ENCODE measurements around the gene HMOX2. TPM values are rescaled to one million over a fixed set of nuclear protein-coding genes. Genes with fewer than 3 reads are reported as not detected.

Gene HMOX2
- total and polyA plus RNA-seq, 12 donors: 58.4 to 251 (median 85.3) TPM

GRCh38 chr16:4481526-4481925, 5.3 kb downstream of the HMOX2 start:
- intact Hi-C loops (cut with DNase I): no loop called here
- no peak for ATAC-seq
- 45 to 50% methylated on average over 2 of the region's 2 CpGs for WGBS, 2 donors
- peak overlapping the region in 8 of 10 donors; percentile 1 to 53 (median 27) for H3K27ac ChIP-seq
- H3K36me3 ChIP-seq: peaks cover 0 to 46% (median 11%) of the 10 kb centered on the region in 9 donors
- no peaks in the 10 kb centered on the region for H3K9me3 ChIP-seq
- DNase-seq: no peak
- no peaks in the 10 kb centered on the region for H3K27me3 ChIP-seq
- TF ChIP-seq CTCF (IDR thresholded peaks at IDR 0.05): no peak
- no peak overlapping the region for H3K4me3 ChIP-seq
- H3K4me1 ChIP-seq: peaks cover 0 to 53% (median 38%) of the 10 kb centered on the region in 9 donors

- 88 to 92% methylated on average over 1 of the region's 1 CpG for WGBS, 2 donors
These were observed 5.8 kb downstream of the HMOX2 start for GRCh38 chr16:4481963-4482362.

GRCh38 chr16:4486126-4486893, 10.1 kb downstream of the HMOX2 start:
- H3K4me1 ChIP-seq: peaks cover 0 to 62% (median 39%) of the 10 kb centered on the region in 9 donors
- no peak for TF ChIP-seq CTCF (IDR thresholded peaks at IDR 0.05)
- ATAC-seq (peak; percentile 73 to 96 (median 88)), DNase-seq (peak in 1 of 2 donors; percentile 28)
- no peaks in the 10 kb centered on the region for H3K9me3 ChIP-seq
- no peak overlapping the region for H3K4me3 ChIP-seq
- intact Hi-C loops (cut with DNase I): no loop called here
- H3K27ac ChIP-seq: peak overlapping the region; percentile 56 to 90 (median 82)
- 61 to 63% methylated on average over 3 of the region's 3 CpGs for WGBS, 2 donors
- no peaks in the 10 kb centered on the region for H3K27me3 ChIP-seq
- peaks cover 0 to 67% (median 18%) of the 10 kb centered on the region in 9 donors for H3K36me3 ChIP-seq

More at GRCh38 chr16:4481963-4482362, 5.8 kb downstream of the HMOX2 start:
- H3K4me1 ChIP-seq: peaks cover 0 to 56% (median 42%) of the 10 kb centered on the region in 9 donors
- no peak overlapping the region for H3K4me3 ChIP-seq
- TF ChIP-seq CTCF (IDR thresholded peaks at IDR 0.05): no peak
- peak overlapping the region in 8 of 10 donors; percentile 1 to 53 (median 27) for H3K27ac ChIP-seq
- peaks cover 0 to 50% (median 11%) of the 10 kb centered on the region in 9 donors for H3K36me3 ChIP-seq
- intact Hi-C loops (cut with DNase I): no loop called here
- H3K27me3 ChIP-seq: no peaks in the 10 kb centered on the region
- ATAC-seq: no peak
- DNase-seq: no peak
- no peaks in the 10 kb centered on the region for H3K9me3 ChIP-seq

GRCh38 chr16:4487955-4488498, 11.8 kb downstream of the HMOX2 start:
- no peak for TF ChIP-seq CTCF (IDR thresholded peaks at IDR 0.05)
- H3K4me1 ChIP-seq: peaks cover 0 to 49% (median 32%) of the 10 kb centered on the region in 9 donors
- H3K27me3 ChIP-seq: no peaks in the 10 kb centered on the region
- peak in 2 of 8 donors; percentile 8 to 29 for ATAC-seq
- peak overlapping the region in 4 of 10 donors; percentile 1 to 88 (median 70) for H3K27ac ChIP-seq
- H3K36me3 ChIP-seq: peaks cover 0 to 69% (median 18%) of the 10 kb centered on the region in 9 donors
- intact Hi-C loops (cut with DNase I): no loop called here
- DNase-seq: no peak
- H3K4me3 ChIP-seq: no peak overlapping the region
- no peaks in the 10 kb centered on the region for H3K9me3 ChIP-seq
- WGBS, 2 donors: 52 to 63% methylated on average over 5 of the region's 5 CpGs
